ENCODE data around the gene PIP5K1B. TPM values are rescaled to one million over a fixed set of nuclear protein-coding genes. Genes with fewer than 3 reads are reported as not detected.

The PIP5K1B gene
- total and polyA plus RNA-seq, 4 donors, result 0.09 to 30.9 (median 0.29) TPM

- TF ChIP-seq ZBTB33 (IDR thresholded peaks at IDR 0.05), result no peak
- no peak for TF ChIP-seq FOXA1 (IDR thresholded peaks at IDR 0.05)
Observed at GRCh38 chr9:68966496-68966944, 261.5 kb downstream of the PIP5K1B start (continued).

GRCh38 chr9:68967800-68968199 lies 262.8 kb downstream of the PIP5K1B start:
- DNase-seq (ENCODE audit: low spot score), result no peak
- no peak for TF ChIP-seq NR2F2 (IDR thresholded peaks at IDR 0.05)
- no peak for TF ChIP-seq ATF3 (IDR thresholded peaks at IDR 0.05)
- no peak for TF ChIP-seq JUND (IDR thresholded peaks at IDR 0.05)
- no peak for TF ChIP-seq HNF4G (IDR thresholded peaks at IDR 0.05)
- TF ChIP-seq ZBTB33 (IDR thresholded peaks at IDR 0.05), result no peak
- no peak for TF ChIP-seq FOXA1 (IDR thresholded peaks at IDR 0.05)
- no peak for TF ChIP-seq YY1 (IDR thresholded peaks at IDR 0.05)
- TF ChIP-seq REST (IDR thresholded peaks at IDR 0.05), result no peak
- TF ChIP-seq CTCF (IDR thresholded peaks at IDR 0.05; ENCODE audit: low read depth, low read length, missing input control), result no peak
- TF ChIP-seq SP1 (IDR thresholded peaks at IDR 0.05), result no peak
- TF ChIP-seq RXRA (IDR thresholded peaks at IDR 0.05), result no peak
- TF ChIP-seq EGR1 (IDR thresholded peaks at IDR 0.05; ENCODE audit: low read depth in 2 of 2), result no peak
- TF ChIP-seq RAD21 (IDR thresholded peaks at IDR 0.05), result no peak
- TF ChIP-seq GABPA (IDR thresholded peaks at IDR 0.05 in 1 of 2, conservative IDR thresholded peaks at IDR 0.05 in 1 of 2), result no peak
- no peak for TF ChIP-seq HNF4A (conservative IDR thresholded peaks at IDR 0.05)
- TF ChIP-seq FOXA2 (IDR thresholded peaks at IDR 0.05), result no peak
- TF ChIP-seq MAX (IDR thresholded peaks at IDR 0.05), result no peak
- TF ChIP-seq TAF1 (conservative IDR thresholded peaks at IDR 0.05), result no peak
- Histone ChIP-seq H3K27ac (ENCODE audit: low read depth in 1 of 2, low read length in 2 of 2) (no peak overlapping the region), H3K9me3 (ENCODE audit: control insufficient read depth in 4 of 4, low read length in 3 of 4) (no peaks in the 10 kb centered on the region), H3K4me1 (ENCODE audit: control insufficient read depth in 4 of 4, insufficient read depth in 4 of 4, low read length in 3 of 4) (no peaks in the 10 kb centered on the region), H3K36me3 (ENCODE audit: control insufficient read depth in 4 of 4, insufficient read depth in 3 of 4, low read depth in 1 of 4, low read length in 3 of 4) (no peaks in the 10 kb centered on the region), H3K27me3 (ENCODE audit: control insufficient read depth in 4 of 4, insufficient read depth in 4 of 4, low read length in 3 of 4) (peaks cover 0 to 2% (median 0%) of the 10 kb centered on the region in 4 donors), H3K4me3 (ENCODE audit: low read depth in 1 of 3, low read length in 3 of 3) (no peak overlapping the region), H3K9ac (ENCODE audit: low read depth in 1 of 2, low read length in 2 of 2) (no peak overlapping the region)
- 48% methylated on average over 1 of the region's 1 CpG for WGBS
